GM12892 (cell line): Measurements from ENCODE around the gene ZIC4.

Source experiments
- POLR2A ChIP-seq: IDR thresholded peaks from 2 replicates; pipeline ENCODE4 v1.6.1; 2011; ENCODE audit warnings: low read depth, low read length, control low read depth
- POLR2AphosphoS5 ChIP-seq: IDR thresholded peaks from 2 replicates; pipeline ENCODE4 v1.6.1; 2011; ENCODE audit warnings: low read depth, low read length, control low read depth
- TAF1 ChIP-seq: IDR thresholded peaks from 2 replicates; pipeline ENCODE4 v1.6.1; 2011; ENCODE audit warnings: low read depth, mild to moderate bottlenecking, control low read depth, low read length, borderline replicate concordance

DNA sequence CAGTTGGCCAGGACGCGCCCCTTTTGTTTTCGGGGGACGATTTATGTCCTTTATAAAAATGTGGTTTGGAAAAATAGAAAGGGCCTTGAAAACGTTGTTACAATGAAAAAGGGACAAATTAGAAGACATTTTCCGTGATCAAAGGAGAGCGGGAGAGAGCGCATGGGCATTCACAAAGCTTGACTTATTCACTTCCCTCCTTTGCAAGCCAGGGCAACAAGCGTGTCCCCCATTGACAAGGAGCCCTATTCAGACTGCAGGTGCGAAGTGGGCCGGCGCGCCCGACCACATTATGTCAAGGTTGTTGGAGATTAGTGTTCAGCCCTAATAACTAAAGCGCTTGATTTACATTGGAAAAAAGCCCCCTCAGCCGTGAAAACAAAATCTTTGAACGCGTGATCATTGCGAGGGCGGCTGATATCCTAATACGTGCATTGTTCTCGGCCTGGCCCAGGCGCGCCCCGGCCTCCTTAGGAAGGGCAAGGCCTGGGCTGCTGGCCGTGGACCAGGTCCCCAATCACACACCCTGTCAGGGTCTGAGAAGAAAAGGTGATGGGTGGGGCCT lies 25.9 kb downstream of the ZIC4 start:
- TF ChIP-seq POLR2A (no peak), POLR2AphosphoS5 (no peak), TAF1 (no peak)
